Middle frontal gyrus (tissue), 1 donor: ENCODE measurements around the gene PLPP6.

ENCODE experiments used
- DNase-seq: peaks from one replicate; pipeline ENCODE4 v3.0.0-alpha.2; 2015; ENCODE audit warnings: low spot score; ENCODE audit errors: extremely low spot score

The PLPP6 gene

GRCh38 chr9:4662989-4663792 is 1.1 kb downstream of the PLPP6 start:
- no peak for DNase-seq

GRCh38 chr9:4663956-4664355 is 1.9 kb downstream of the PLPP6 start:
- DNase-seq = no peak

- DNase-seq = no peak
Measured at GRCh38 chr9:4665357-4665756, 3.3 kb downstream of the PLPP6 start.

GRCh38 chr9:4666042-4666699 is 4.1 kb downstream of the PLPP6 start, which contains the start of gene SPATA6L:
TSS of gene SPATA6L (minus strand) at chr9:4666480. CDS start at chr9:4666250, 230 bp downstream.
- peak; percentile 35 for DNase-seq

- DNase-seq = no peak
Measured at GRCh38 chr9:4667681-4668080, 5.6 kb downstream of the PLPP6 start.

GRCh38 chr9:4668604-4669003 is 6.5 kb downstream of the PLPP6 start:
- DNase-seq = no peak

GRCh38 chr9:4669890-4670289 is 7.8 kb downstream of the PLPP6 start:
- DNase-seq = no peak

GRCh38 chr9:4670591-4670990 is 8.5 kb downstream of the PLPP6 start:
- DNase-seq = no peak

- DNase-seq = no peak
Measured at GRCh38 chr9:4671737-4672136, 9.6 kb downstream of the PLPP6 start.

GRCh38 chr9:4674783-4675182 is 12.7 kb downstream of the PLPP6 start:
- no peak for DNase-seq

- DNase-seq = no peak
Measured at GRCh38 chr9:4677392-4677791, 15.3 kb downstream of the PLPP6 start.

- no peak for DNase-seq
Measured at GRCh38 chr9:4678679-4679267, 16.7 kb downstream of the PLPP6 start.

GRCh38 chr9:4679268-4680172 is 17.4 kb downstream of the PLPP6 start, which contains the start of gene CDC37L1:
TSS of gene CDC37L1 (plus strand) at chr9:4679569. CDS start at chr9:4679768, 199 bp downstream.
- DNase-seq = peak; percentile 89

- DNase-seq = no peak
Measured at GRCh38 chr9:4680173-4680525, 18.1 kb downstream of the PLPP6 start.

GRCh38 chr9:4680750-4681149 is 18.7 kb downstream of the PLPP6 start:
- DNase-seq = no peak

- DNase-seq = no peak
Measured at GRCh38 chr9:4684820-4685219, 22.7 kb downstream of the PLPP6 start.

GRCh38 chr9:4686112-4686511 is 24.0 kb downstream of the PLPP6 start:
- DNase-seq = no peak

- no peak for DNase-seq
Measured at GRCh38 chr9:4686584-4686983, 24.5 kb downstream of the PLPP6 start.

GRCh38 chr9:4689021-4689420 is 26.9 kb downstream of the PLPP6 start:
- DNase-seq = no peak

- peak; percentile 29 for DNase-seq
Measured at GRCh38 chr9:4689687-4690104, 27.6 kb downstream of the PLPP6 start.

GRCh38 chr9:4690144-4690543 is 28.1 kb downstream of the PLPP6 start:
- no peak for DNase-seq
